ENCODE results near the gene NUMB. TPM values are rescaled to one million over a fixed set of nuclear protein-coding genes. Genes with fewer than 3 reads are reported as not detected.

NUMB gene
- total and polyA plus RNA-seq, 2 of the 13 experiments (the other 11 are each of a cell fraction or from before 2014, with no cell fraction given): 20.3 to 71.1 TPM

GRCh38 chr14:73465823-73466532, 7.6 kb upstream of the NUMB start:
- H3K4me2 ChIP-seq (ENCODE audit: low read depth, low read length): peak overlapping the region; percentile 33; the same call in 1 of the 2 replicates
- FAIRE-seq (no peak), ATAC-seq (no peak), DNase-seq (ENCODE audit: low spot score) (peak; percentile 28)
- H3K4me1 ChIP-seq (ENCODE audit: insufficient read depth, low read length): peaks cover 57% of the 10 kb centered on the region
- 66% methylated on average over 5 of the region's 5 CpGs for WGBS (ENCODE audit: low lambda C conversion rate)
- in situ Hi-C loops (cut with HindIII; ENCODE audit: extremely low pct_ligation_motif_present, low pct_unique_long_range_greater_than_20kb): loop anchor here (10.0 to 25.0 kb wide), 2 partner anchors 301 to 429 kb away; partner anchors contain the start of gene ZFYVE1
- H3K27me3 ChIP-seq (ENCODE audit: control insufficient read depth in 1 of 2, insufficient read depth in 2 of 2, low read length in 2 of 2): no peaks in the 10 kb centered on the region
- no peak overlapping the region for H2AFZ ChIP-seq (ENCODE audit: low read length)
- 0 out of 2 replicates have a peak overlapping the region, but pooled peaks have one; percentile 11 for H3K9ac ChIP-seq (ENCODE audit: insufficient read depth, low read depth, low read length)
- intact Hi-C loops (cut with micrococcal nuclease; ENCODE audit: unreplicated experiment): no loop called here
- H4K20me1 ChIP-seq (ENCODE audit: insufficient read depth, low read length): no peaks in the 10 kb centered on the region
- ChIA-PET CTCF (ENCODE audit: low intra/inter-chr PET ratio, low total read pairs) (no interaction called here), POLR2A (no interaction called here)
- H3K79me2 ChIP-seq (ENCODE audit: insufficient read depth, low read length): peaks cover 15% of the 10 kb centered on the region
- no TSS peak for BruUV-seq (replicated peaks)
- H3K36me3 ChIP-seq (replicated peaks in 1 of 2; ENCODE audit: control insufficient read depth in 1 of 2, insufficient read depth in 2 of 2, low read length in 2 of 2): no peaks in the 10 kb centered on the region; a peak in 1 of 5 replicates
- peak overlapping the region; percentile 20 for H3K27ac ChIP-seq (ENCODE audit: extremely low read length, insufficient read depth, low read length)
- no peak overlapping the region for H3K4me3 ChIP-seq (replicated peaks in 1 of 3; ENCODE audit: insufficient read depth in 1 of 3, low read depth in 2 of 3, low read length in 3 of 3)
- H3K9me3 ChIP-seq (ENCODE audit: low read length): no peaks in the 10 kb centered on the region
- TF ChIP-seq ZNF143 (CRISPR knock-in tag; IDR thresholded peaks at IDR 0.05) (no peak), PAF1 (CRISPR knock-in tag; IDR thresholded peaks at IDR 0.05) (no peak), NFAT5 (CRISPR knock-in tag; IDR thresholded peaks at IDR 0.05) (no peak), HMGA1 (CRISPR knock-in tag; conservative IDR thresholded peaks at IDR 0.05) (no peak), CEBPG (CRISPR knock-in tag; IDR thresholded peaks at IDR 0.05) (no peak), PCBP1 (IDR thresholded peaks at IDR 0.05; ENCODE audit: borderline replicate concordance, low read depth, low read length) (no peak), KLF16 (CRISPR knock-in tag; IDR thresholded peaks at IDR 0.05) (no peak), KDM2A (CRISPR knock-in tag; IDR thresholded peaks at IDR 0.05; ENCODE audit: borderline replicate concordance, low read depth) (no peak), NAIF1 (CRISPR knock-in tag; IDR thresholded peaks at IDR 0.05; ENCODE audit: borderline replicate concordance) (no peak), ZNF784 (CRISPR knock-in tag; IDR thresholded peaks at IDR 0.05; ENCODE audit: borderline replicate concordance) (no peak), ZNF230 (CRISPR knock-in tag; IDR thresholded peaks at IDR 0.05) (no peak), ELF3 (CRISPR knock-in tag; IDR thresholded peaks at IDR 0.05) (peak; percentile 15; the same call in 1 of the 2 replicates), SNRNP70 (IDR thresholded peaks at IDR 0.05; ENCODE audit: low read depth, low read length) (no peak), SMARCE1 (IDR thresholded peaks at IDR 0.05; ENCODE audit: borderline replicate concordance) (no peak)
- TF ChIP-seq, protein P1, sequence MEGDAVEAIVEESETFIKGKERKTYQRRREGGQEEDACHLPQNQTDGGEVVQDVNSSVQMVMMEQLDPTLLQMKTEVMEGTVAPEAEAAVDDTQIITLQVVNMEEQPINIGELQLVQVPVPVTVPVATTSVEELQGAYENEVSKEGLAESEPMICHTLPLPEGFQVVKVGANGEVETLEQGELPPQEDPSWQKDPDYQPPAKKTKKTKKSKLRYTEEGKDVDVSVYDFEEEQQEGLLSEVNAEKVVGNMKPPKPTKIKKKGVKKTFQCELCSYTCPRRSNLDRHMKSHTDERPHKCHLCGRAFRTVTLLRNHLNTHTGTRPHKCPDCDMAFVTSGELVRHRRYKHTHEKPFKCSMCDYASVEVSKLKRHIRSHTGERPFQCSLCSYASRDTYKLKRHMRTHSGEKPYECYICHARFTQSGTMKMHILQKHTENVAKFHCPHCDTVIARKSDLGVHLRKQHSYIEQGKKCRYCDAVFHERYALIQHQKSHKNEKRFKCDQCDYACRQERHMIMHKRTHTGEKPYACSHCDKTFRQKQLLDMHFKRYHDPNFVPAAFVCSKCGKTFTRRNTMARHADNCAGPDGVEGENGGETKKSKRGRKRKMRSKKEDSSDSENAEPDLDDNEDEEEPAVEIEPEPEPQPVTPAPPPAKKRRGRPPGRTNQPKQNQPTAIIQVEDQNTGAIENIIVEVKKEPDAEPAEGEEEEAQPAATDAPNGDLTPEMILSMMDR (CRISPR knock-in tag; IDR thresholded peaks at IDR 0.05): no peak
- TF ChIP-seq, protein P2, sequence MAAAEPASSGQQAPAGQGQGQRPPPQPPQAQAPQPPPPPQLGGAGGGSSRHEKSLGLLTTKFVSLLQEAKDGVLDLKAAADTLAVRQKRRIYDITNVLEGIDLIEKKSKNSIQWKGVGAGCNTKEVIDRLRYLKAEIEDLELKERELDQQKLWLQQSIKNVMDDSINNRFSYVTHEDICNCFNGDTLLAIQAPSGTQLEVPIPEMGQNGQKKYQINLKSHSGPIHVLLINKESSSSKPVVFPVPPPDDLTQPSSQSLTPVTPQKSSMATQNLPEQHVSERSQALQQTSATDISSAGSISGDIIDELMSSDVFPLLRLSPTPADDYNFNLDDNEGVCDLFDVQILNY (CRISPR knock-in tag; conservative IDR thresholded peaks at IDR 0.05): no peak
